ENCODE measurements around the gene KLK6.

GRCh38 chr19:50977626-50978025 lies 8.2 kb upstream of the KLK6 start:
- TF ChIP-seq POLR2AphosphoS5 (IDR thresholded peaks at IDR 0.05; ENCODE audit: low read depth, low read length): no peak
- no peak for TF ChIP-seq REST (IDR thresholded peaks at IDR 0.05; ENCODE audit: insufficient read depth in 1 of 2, low read depth in 2 of 2, low read length in 1 of 2)
- no peak for TF ChIP-seq CTCF (IDR thresholded peaks at IDR 0.05)
- TF ChIP-seq SIN3A (IDR thresholded peaks at IDR 0.05; ENCODE audit: borderline replicate concordance, insufficient read depth, low read depth, low read length): no peak

Measured in Panc1 (cell line).